Urinary bladder (tissue), 2 donors: ENCODE data around the gene TEX13B. TPM values are rescaled to one million over a fixed set of nuclear protein-coding genes. Genes with fewer than 3 reads are reported as not detected.

Source experiments
- polyA plus RNA-seq: library from polyadenylated mRNA; stranded (reverse); fragments of 200-250 nt; gene quantifications from one replicate; pipeline ENCODE4 v1.2.3, GENCODE V29; 2013
- total RNA-seq: library from RNA; depleted of rRNA; stranded (reverse); fragments of >200 nt; gene quantifications from one replicate; pipeline ENCODE4 v1.2.3, GENCODE V29; 2014
- donor health status: healthy.

TEX13B gene
- total and polyA plus RNA-seq, 2 donors = not detected

Other genes starting within 250 kb of the TEX13B start
- gene TSC22D3, start 206.6 kb downstream of the TEX13B start, total RNA-seq = 63.2 TPM
- 843 TPM for gene TSC22D3, start 206.6 kb downstream of the TEX13B start, polyA plus RNA-seq
- gene NCBP2L, start 204.6 kb downstream of the TEX13B start, total RNA-seq = not detected
- not detected for gene NCBP2L, start 204.6 kb downstream of the TEX13B start, polyA plus RNA-seq
- 24.6 TPM for gene MID2, start 156.5 kb downstream of the TEX13B start, total RNA-seq
- gene MID2, start 156.5 kb downstream of the TEX13B start, polyA plus RNA-seq = 14.1 TPM
- 0.37 TPM for gene VSIG1, start 62.7 kb upstream of the TEX13B start, total RNA-seq
- gene VSIG1, start 62.7 kb upstream of the TEX13B start, polyA plus RNA-seq = 0.29 TPM
- gene PSMD10, start 109.2 kb upstream of the TEX13B start, total RNA-seq = 69.0 TPM
- 46.8 TPM for gene PSMD10, start 109.2 kb upstream of the TEX13B start, polyA plus RNA-seq
- gene ATG4A, start 109.4 kb upstream of the TEX13B start, total RNA-seq = 9.5 TPM
- 8.6 TPM for gene ATG4A, start 109.4 kb upstream of the TEX13B start, polyA plus RNA-seq